GM12878 (cell line): ENCODE data around the gene VAV2. TPM values are rescaled to one million over a fixed set of nuclear protein-coding genes. Genes with fewer than 3 reads are reported as not detected.

Experiments used
- ATAC-seq: fragments of 200-7000 bp; cut with Tn5 transposase; 3 replicates; pipeline ENCODE4 v1.9.1; 2020; ENCODE audit warnings: mild to moderate bottlenecking, moderate library complexity
- BruUV-seq: library from RNA; stranded (reverse); fragments of 400-500 nt; replicated peaks from 2 replicates; lab custom pipeline; 2021; lab: Mats Ljungman, UMichigan
- CTCF ChIA-PET: fragments of 300-600 bp; sonication (Branson Sonifier 250); formaldehyde crosslinking; extraction: SDS; loops from one replicate; lab custom pipeline; 2021; ENCODE audit warnings: inconsistent platforms; lab: Yijun Ruan, JAX
- POLR2A ChIA-PET: fragments of 350-600 bp; formaldehyde crosslinking; extraction: SDS; loops from one replicate; lab custom pipeline; 2021; ENCODE audit warnings: inconsistent platforms; lab: Charles Lee
- RAD21 ChIA-PET: fragments of 300-600 bp; sonication (Branson Sonifier 250); formaldehyde crosslinking; loops from one replicate; lab custom pipeline; 2023; ENCODE audit warnings: antibody characterized with exemption; ENCODE audit not compliant: unreplicated experiment; lab: Charles Lee
- SMC1A ChIA-PET: fragments of 300-600 bp; sonication (Branson Sonifier 250); formaldehyde crosslinking; loops from one replicate; lab custom pipeline; 2023; ENCODE audit not compliant: unreplicated experiment, uncharacterized antibody; lab: Charles Lee
- DNase-seq: peaks from one replicate; pipeline ENCODE4 v3.0.0-alpha.2; 2011; ENCODE audit warnings: low read depth, low spot score
- FAIRE-seq: peaks from 3 replicates; lab custom pipeline; 2011; peaks lifted over from hg19 to GRCh38; lab: Jason Lieb, UNC
- H2AFZ ChIP-seq: 2 replicates; pipeline ENCODE4 v1.6.0; 2011; ENCODE audit warnings: low read depth, low read length, control low read depth; ENCODE audit not compliant: control insufficient read depth
- H3K27ac ChIP-seq: 2 replicates; pipeline ENCODE4 v1.5.1; 2011; ENCODE audit warnings: control low read depth; ENCODE audit not compliant: control insufficient read depth, insufficient read depth
- H3K27me3 ChIP-seq, 2 experiments: replicated peaks in 1 of 2; 2 replicates each; pipeline versions ENCODE4 v1.6.0 to v1.6.1; 2011; ENCODE audit warnings: low read length in 1 of 2; ENCODE audit not compliant: control insufficient read depth in 2 of 2, insufficient read depth in 2 of 2
- H3K36me3 ChIP-seq, 2 experiments: 2 replicates each; pipeline ENCODE4 v1.5.1; 2011; ENCODE audit warnings: low read length in 1 of 2; ENCODE audit not compliant: control insufficient read depth in 2 of 2, insufficient read depth in 2 of 2
- H3K4me1 ChIP-seq: 2 replicates; pipeline ENCODE4 v1.6.1; 2011; ENCODE audit warnings: mild to moderate bottlenecking, low read length, moderate library complexity, mixed read lengths; ENCODE audit not compliant: control insufficient read depth, insufficient read depth
- H3K4me2 ChIP-seq: 2 replicates; pipeline ENCODE4 v1.6.0; 2011; ENCODE audit warnings: control low read depth; ENCODE audit not compliant: control insufficient read depth, insufficient read depth
- H3K4me3 ChIP-seq: fragments of 200-600 bp; sonication (generic); 2 replicates; pipeline ENCODE4 v1.5.1; 2016
- H3K79me2 ChIP-seq: 2 replicates; pipeline ENCODE4 v1.6.0; 2011; ENCODE audit warnings: low read length; ENCODE audit not compliant: control insufficient read depth, insufficient read depth
- H3K9ac ChIP-seq: 2 replicates; pipeline ENCODE4 v1.8.0; 2011; ENCODE audit warnings: low read length, control low read depth, mixed read lengths; ENCODE audit not compliant: control insufficient read depth, insufficient read depth
- H3K9me3 ChIP-seq: replicated peaks from 3 replicates; pipeline ENCODE4 v1.5.1; 2011; ENCODE audit warnings: mild to moderate bottlenecking, low read length; ENCODE audit not compliant: control insufficient read depth, insufficient read depth
- H4K20me1 ChIP-seq: 2 replicates; pipeline ENCODE4 v1.6.0; 2011; ENCODE audit not compliant: control insufficient read depth, insufficient read depth
- ATF3 ChIP-seq: IDR thresholded peaks from 2 replicates; pipeline ENCODE4 v1.6.1; 2011; ENCODE audit warnings: low read depth, mild to moderate bottlenecking, low read length, moderate library complexity, borderline replicate concordance; ENCODE audit errors: extremely low read depth
- EED ChIP-seq: sonication (generic); IDR thresholded peaks from 2 replicates; pipeline ENCODE4 v1.6.1; 2016; ENCODE audit warnings: antibody characterized with exemption, low read depth
- ETV6 ChIP-seq, 2 experiments: fragments of 450-650 bp in 1 of 2; IDR thresholded peaks in 1 of 2; conservative IDR thresholded peaks in 1 of 2; 2 replicates each; pipeline ENCODE4 v1.6.1; 2014; ENCODE audit warnings: antibody characterized with exemption in 1 of 2, borderline replicate concordance in 1 of 2, low read depth in 1 of 2, mild to moderate bottlenecking in 1 of 2, moderate library complexity in 1 of 2
- MEF2B ChIP-seq: fragments of 450-650 bp; IDR thresholded peaks from 2 replicates; pipeline ENCODE4 v1.6.1; 2018; ENCODE audit warnings: mild to moderate bottlenecking, moderate library complexity; ENCODE audit not compliant: partially characterized antibody, poor library complexity, severe bottlenecking
- NFXL1 ChIP-seq: fragments of 450-650 bp; IDR thresholded peaks from 2 replicates; pipeline ENCODE4 v1.6.1; 2017; ENCODE audit warnings: antibody characterized with exemption, mild to moderate bottlenecking, borderline replicate concordance
- NR2C1 ChIP-seq: fragments of 450-650 bp; IDR thresholded peaks from 2 replicates; pipeline ENCODE4 v1.6.1; 2017; ENCODE audit warnings: antibody characterized with exemption, mild to moderate bottlenecking, moderate library complexity
- STAT1 ChIP-seq: fragments of 450-650 bp; conservative IDR thresholded peaks from 2 replicates; pipeline ENCODE4 v1.6.1; 2014; ENCODE audit warnings: antibody characterized with exemption, mild to moderate bottlenecking
- ZBTB40 ChIP-seq: fragments of 450-650 bp; IDR thresholded peaks from 2 replicates; pipeline ENCODE4 v1.6.1; 2016; ENCODE audit warnings: mild to moderate bottlenecking, moderate library complexity, borderline replicate concordance
- ZNF592 ChIP-seq: fragments of 450-650 bp; IDR thresholded peaks from 2 replicates; pipeline ENCODE4 v1.6.1; 2017; ENCODE audit warnings: mild to moderate bottlenecking, moderate library complexity
- ZNF687 ChIP-seq: fragments of 450-650 bp; IDR thresholded peaks from 2 replicates; pipeline ENCODE4 v1.6.1; 2017; ENCODE audit warnings: mild to moderate bottlenecking, moderate library complexity
- ZZZ3 ChIP-seq: IDR thresholded peaks from 2 replicates; pipeline ENCODE4 v1.6.1; 2011; ENCODE audit warnings: low read depth; ENCODE audit not compliant: control insufficient read depth, insufficient read length
- WGBS: methylation state at CpG from one replicate; pipeline ENCODE4 v1.1.6; 2016; ENCODE audit warnings: low lambda C conversion rate; ENCODE audit not compliant: insufficient replicate concordance, insufficient coverage; ENCODE audit errors: missing lambda C conversion rate; 5-methylcytosine and 5-hydroxymethylcytosine counted together
- in situ Hi-C: fragments of 300-500 bp; cut with MboI; formaldehyde crosslinking; loops from 9 replicates; pipeline ENCODE4 v1.14.3; 2018; ENCODE audit warnings: mixed read lengths
- intact Hi-C: fragments of 100-400 bp; cut with micrococcal nuclease; formaldehyde crosslinking; loops from one replicate; pipeline ENCODE4 v1.14.2; 2022; ENCODE audit not compliant: unreplicated experiment
- polyA plus RNA-seq, 11 experiments: library from polyadenylated mRNA; depleted of rRNA in 4 of 11; unstranded in 6 of 11; stranded (reverse) in 5 of 11; fragments of >200 nt; fragmentation: Nextera tagmentation in 4 of 11; fragmentation: Illumina TruSeq in 1 of 11; extraction: Ambion mirVana in 4 of 11; extraction: Trizol in 1 of 11; gene quantifications; 1 replicate in 1 of 11; 2 replicates in 10 of 11; pipeline versions ENCODE4 v1.2.1 to v1.2.3, GENCODE V29; 2011 to 2016; ENCODE audit warnings: inconsistent platforms in 2 of 11, missing spikeins in 2 of 11, low read depth in 1 of 11
- total RNA-seq, 4 experiments: library from RNA; depleted of rRNA in 3 of 4; stranded (reverse); fragments of >200 nt in 3 of 4; fragmentation: Illumina TruSeq in 1 of 4; extraction: Trizol in 1 of 4; gene quantifications; 2 replicates each; pipeline versions ENCODE4 v1.2.1 to v1.2.3, GENCODE V29; 2013 to 2021

The VAV2 gene
- total and polyA plus RNA-seq, 10 of the 15 experiments (the other 5 are each of a cell fraction or from before 2014, with no cell fraction given): 0.13 to 43.9 (median 16.9) TPM

- intact Hi-C loops: no loop called here
- in situ Hi-C loops: no loop called here
- Histone ChIP-seq H3K4me3 (no peak overlapping the region), H4K20me1 (0 out of 2 replicates have a peak, but pooled peaks cover 2% of the 10 kb centered on the region), H3K9me3 (peaks cover 3% of the 10 kb centered on the region; the same call in 1 of the 3 replicates), H3K4me1 (no peaks in the 10 kb centered on the region), H3K36me3 (peaks cover 6 to 18% of the 10 kb centered on the region in 2 experiments; a peak in 3 of 4 replicates), H3K4me2 (no peak overlapping the region), H3K27me3 (no peaks in the 10 kb centered on the region), H3K9ac (no peak overlapping the region), H3K79me2 (peaks cover 6% of the 10 kb centered on the region), H2AFZ (no peak overlapping the region), H3K27ac (no peak overlapping the region)
- CTCF ChIA-PET: interaction anchor here (1.5 kb wide), 1 partner anchor 70 kb away, joined by 4 read pairs; no protein-coding TSS in a partner anchor
- FAIRE-seq (no peak), DNase-seq (no peak), ATAC-seq (no peak)
- BruUV-seq: no TSS peak
- POLR2A ChIA-PET: no interaction called here
- WGBS: 92% methylated on average over 19 of the region's 19 CpGs
- SMC1A ChIA-PET: no interaction called here
- RAD21 ChIA-PET: no interaction called here
- TF ChIP-seq EED (no peak), MEF2B (no peak), ETV6 (conservative IDR thresholded peaks at IDR 0.05 in 1 of 2, IDR thresholded peaks at IDR 0.05 in 1 of 2; ENCODE audit: borderline replicate concordance in 1 of 2, low read depth in 1 of 2) (no peak), NFXL1 (no peak), STAT1 (no peak), NR2C1 (no peak), ZZZ3 (no peak), ZNF687 (no peak), ZBTB40 (no peak), ZNF592 (no peak), ATF3 (no peak)
These were observed 128.9 kb downstream of the VAV2 start for GRCh38 chr9:133863257-133863592.
